Right forelimb (tissue), 1 donor: ENCODE data around the gene CENPK.
"Not testable (repeated sequence)": the region's sequence is repeated elsewhere in the genome, so short reads cannot be mapped to it uniquely, and the experiment has no call there.

Experiments
- DNase-seq: peaks from one replicate; pipeline ENCODE4 v3.0.0-alpha.2; 2018

Gene CENPK

DNA sequence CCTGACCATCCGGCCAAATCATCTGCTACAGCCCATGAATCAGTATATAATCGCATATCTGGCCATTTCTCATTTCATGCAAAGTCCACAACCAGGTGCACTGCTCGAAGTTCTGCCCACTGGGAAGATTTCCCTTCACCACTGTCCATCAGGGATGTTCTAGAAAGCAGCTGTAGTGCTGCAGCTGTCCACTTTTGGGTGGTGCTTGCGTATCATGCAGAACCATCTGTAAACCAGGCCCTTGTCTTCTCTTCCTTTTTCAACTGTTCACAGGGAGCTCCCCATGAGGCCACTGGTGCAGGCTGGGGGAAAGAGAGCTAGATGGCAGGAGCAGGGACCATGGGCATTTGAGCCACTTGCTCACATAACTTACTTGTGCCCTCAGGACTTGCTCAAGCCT lies 73.8 kb downstream of the CENPK start:
- no peak for DNase-seq

DNA sequence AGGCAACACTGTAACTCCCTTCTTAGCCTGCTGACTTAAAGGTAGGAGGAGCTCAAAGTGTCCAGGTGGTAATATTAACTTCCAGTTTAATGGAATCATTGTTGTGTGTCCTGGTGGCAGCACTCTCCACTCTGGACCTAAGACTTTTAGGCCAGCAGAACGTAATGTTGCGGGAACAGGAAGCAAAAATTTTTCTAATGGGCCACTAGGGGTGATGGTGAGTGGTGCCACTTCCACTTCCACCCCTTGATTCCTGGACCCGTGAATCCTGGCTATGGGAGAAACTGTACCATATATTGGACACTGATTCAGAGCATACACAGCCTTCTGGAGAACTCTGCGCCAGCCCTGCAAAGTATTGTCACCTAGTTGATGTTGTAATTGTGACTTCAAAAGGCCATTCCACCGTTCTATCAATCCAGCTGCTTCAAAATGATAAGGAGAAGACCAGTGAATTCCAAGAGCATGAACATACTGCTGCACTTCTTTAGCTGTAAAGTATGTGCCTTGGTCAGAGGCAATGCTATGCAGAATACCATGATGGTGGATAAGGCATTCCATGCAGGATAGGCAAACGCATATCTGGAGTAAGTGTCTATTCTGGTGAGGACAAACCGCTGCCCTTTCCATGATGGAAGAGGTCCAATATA lies 74.8 kb downstream of the CENPK start:
- not testable (repeated sequence) for DNase-seq

DNA sequence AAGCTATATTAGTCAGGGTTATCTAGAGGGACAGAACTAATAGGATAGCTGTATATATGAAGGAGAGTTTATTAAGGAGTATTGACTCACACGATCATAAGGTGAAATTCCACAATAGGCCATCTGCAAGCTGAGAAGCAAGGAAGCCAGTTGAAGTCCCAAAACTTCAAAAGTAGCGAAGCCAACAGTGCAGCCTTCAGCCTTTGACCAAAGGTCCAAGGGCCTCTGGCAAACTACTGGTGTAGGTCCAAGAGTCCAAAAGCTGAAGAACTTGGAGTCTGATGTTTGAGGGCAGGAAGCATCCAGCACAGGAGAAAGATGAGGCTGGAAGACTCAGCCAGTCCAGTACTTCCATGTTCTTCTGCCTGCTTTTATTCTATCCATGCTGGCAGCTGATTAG lies 76.2 kb downstream of the CENPK start:
- not testable (repeated sequence) for DNase-seq

DNA sequence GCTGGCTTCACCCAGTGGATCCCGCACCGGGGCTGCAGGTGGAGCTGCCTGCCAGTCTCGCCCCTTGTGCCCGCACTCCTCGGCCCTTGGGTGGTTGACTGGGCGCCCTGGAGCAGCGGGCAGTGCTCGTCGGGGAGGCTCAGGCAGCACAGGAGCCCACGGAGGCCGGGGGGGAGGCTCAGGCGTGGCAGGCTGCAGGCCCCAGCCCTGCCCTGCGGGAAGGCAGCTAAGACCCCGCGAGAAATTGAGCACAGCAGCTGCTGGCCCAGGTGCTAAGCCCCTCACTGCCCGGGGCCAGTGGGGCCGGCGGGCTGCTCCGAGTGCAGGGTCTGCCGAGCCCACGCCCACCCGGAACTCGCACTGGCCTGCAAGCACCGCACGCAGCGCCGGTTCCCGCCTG lies 77.6 kb downstream of the CENPK start:
- no peak for DNase-seq

DNA sequence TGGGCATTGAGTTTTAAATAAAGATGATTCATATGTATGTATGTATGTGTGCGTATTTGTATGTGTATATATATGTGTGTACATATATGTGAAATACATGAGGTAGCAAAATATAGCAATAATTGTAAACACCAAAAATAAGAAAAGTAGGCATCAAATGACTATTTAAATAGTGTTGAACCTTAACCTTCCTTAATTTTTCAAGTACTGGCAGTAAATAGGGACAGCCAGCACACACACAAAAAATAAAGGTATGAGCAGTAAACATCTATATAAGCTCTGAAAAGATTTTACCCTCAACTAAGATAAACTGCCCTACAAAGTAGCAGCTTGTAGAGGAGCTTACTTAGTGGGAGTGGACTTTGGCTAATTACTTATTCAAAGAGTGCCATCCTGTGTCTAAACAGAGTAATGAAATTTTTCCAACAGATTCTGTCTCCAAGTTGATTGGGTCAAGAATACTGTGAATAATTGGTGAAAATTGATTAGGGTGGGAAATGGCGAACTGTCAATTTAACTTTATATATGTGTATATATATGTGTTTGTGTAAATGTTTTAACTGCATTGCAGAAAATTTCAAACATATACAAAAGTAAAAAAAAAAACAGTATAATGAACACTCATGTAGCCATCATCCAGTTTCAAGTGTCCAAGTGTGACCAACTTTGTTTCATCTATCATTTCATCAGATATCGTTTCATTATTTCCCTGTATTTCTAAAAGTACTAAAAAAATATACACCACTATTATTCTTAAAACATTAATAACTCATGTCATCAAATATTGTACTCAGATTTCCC lies 79.2 kb downstream of the CENPK start:
- no peak for DNase-seq

DNA sequence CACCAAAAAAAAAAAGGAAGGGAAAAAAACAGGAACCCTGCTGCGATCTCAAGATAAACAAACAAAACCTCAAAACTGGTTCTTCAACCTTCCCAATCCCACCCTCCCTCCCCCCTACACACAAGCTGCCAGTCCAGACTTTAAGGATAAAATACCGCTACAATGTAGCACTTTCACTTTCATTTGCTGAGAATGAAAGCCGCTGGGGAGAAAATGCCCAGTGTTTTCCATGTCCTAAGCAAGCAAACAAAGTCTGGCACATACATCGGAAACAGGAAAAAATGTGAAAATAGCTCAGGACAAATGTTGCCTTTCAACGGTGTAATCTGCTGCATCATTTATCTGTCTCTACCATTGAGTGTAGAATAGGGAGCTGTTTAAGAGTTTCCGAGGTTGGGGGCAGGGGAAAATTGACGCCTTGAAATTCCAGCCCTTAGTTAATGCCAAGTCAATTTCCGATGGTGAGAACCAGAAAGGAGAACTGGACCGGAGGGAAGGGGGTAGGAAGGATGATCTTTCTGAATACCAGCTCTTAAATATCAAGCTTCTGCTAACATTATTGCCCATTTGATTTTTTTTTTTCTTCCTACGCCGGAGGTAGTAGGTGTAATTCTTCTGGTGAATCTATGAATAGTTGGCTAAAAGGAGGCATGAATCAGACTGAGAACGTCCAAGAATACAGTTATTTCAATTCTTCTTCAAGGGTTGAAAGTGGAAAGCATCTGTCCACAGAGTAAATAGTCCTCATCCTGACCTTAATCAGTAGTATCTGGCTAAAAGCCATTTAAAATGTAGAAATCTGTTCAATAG lies 80.0 kb downstream of the CENPK start:
- peak; percentile 71 for DNase-seq

DNA sequence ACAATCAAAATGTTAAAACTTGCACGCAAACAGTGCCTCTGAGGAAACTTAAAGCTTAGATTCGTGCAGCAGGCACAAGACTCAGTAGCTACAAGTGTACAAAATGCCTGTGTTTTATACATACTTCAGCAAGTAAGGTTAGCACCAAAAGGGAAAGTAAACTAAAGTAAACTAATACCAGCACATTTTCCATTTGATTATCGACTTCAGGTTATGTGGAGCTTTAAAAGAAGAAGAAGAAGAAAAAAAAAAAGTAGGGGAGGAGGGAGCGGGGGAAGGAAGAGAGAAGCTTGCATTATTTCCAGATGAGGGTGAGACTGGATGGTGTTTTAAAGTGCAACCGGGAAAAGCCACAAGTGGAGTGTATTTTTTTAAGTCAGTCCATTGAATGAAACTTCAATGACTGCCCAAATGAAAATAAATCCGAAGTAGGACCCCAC lies 80.7 kb downstream of the CENPK start:
- DNase-seq = no peak

DNA sequence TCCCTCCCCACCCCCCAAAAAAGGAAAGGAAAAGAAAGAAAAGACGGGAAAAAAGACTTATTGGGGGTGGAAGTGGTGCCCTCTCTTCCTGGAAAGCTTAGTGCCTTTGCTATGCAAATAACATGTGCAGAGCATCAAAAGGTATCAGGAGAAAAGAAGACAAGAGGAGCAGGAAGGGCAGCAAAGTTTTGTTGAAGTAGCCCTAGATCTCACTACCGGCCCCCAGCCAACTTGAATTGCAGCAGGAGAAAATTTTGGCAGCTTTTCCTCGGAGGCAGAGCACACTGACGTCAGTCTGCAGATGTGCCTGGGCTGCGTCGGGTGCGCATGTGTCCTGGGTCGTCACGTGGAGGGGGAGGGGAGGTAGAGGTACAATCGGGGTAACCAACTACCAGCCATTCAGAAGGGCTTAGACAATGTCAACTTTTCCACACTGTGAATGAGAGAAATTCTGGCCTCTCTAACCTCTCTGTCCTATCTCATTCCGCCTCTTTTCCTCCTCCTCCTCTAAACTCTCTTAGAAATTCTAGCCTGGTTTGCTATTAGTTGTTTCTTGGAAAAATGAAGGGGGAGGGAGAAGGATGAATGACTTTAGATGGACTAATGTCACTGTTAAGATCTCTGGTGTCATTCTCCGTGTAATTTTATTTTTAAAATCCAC lies 81.2 kb downstream of the CENPK start, which contains the start of gene ADAMTS6:
Gene ADAMTS6 (minus strand): TSS at position 286 of the 661 bp plus-strand sequence. CDS start 8,247 bp downstream, outside the sequence.
- DNase-seq = peak; percentile 94

DNA sequence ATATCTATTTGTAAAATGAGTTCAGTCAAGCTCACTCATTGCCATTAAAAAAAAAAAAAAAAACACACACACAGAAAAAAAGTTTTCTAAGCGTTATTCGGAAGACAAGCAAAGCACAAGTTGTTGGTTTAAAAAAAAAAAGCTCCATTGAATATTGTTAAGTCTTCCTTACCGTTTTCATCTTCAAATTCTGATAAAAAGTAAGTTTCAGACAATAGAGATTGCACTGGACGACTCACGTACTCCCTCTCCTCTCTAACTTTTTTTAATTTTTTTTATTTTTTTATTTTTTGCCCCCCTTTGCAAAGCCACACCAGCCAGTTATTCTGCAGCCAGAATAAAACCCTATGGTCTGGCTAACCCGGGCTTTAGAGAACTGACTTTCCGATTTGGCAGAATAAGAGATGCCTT lies 81.8 kb downstream of the CENPK start:
- no peak for DNase-seq

DNA sequence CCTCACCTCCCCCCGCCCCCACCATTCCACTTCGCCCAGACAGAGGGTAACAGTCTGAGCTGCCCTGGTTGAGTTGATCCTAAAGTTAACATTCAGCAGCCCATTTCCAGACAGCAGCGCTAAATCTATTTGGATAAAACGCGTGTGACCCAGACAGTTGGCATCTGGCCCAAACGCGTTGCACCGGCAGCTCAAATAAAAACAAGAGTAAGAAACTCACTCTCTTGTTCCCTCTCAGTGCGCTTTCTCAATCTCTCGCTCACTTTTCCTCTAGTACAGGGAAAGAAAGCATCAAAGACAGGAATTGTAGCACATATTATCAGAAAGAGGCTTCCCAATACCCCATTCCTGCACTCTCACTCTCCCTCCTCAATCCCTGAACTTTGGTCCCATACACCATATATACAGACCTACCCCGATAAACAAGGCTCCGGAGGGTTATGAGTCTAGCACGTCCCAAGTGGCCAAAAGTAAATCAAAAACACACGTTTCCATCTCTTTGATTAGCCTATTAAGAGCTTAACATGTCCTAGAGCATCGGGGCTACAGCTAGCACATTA lies 82.6 kb downstream of the CENPK start:
- peak; percentile 86 for DNase-seq

DNA sequence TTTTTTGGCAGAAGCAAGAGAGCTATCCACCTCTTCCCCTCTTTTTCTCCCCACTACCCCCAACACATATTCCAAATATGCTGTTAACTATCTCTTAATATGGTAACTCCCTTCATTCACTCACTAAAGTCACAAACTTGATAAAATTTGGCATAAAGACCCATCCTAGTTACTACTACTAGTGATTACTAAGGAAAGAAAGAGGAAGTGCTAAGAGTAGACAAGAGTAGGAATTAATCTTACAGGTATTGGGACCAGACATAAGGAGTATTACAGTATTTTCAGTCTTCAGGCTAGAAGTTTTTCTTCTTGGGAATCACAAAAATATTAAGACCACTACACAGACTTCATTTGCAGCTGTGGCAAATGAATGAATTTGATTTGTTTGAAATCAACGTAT lies 83.4 kb downstream of the CENPK start:
- no peak for DNase-seq

DNA sequence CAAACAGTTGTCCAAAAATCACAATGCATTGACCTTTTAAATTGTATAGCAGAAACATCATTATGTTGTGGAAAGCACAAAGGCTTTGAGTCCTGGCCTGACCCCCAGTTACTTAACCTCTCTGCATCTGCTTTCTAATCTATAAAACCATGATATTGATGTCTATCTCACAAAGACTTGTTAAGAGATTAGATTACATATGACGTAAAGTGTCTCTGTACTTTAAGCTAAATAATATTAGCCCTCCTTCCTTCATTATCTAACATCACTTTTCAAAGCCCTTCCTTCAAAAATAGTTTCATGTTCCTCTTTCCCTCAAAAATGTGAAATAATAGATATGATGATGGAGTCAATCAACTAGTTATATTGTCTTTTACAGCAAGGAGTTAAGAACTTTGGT lies 84.6 kb downstream of the CENPK start:
- no peak for DNase-seq

DNA sequence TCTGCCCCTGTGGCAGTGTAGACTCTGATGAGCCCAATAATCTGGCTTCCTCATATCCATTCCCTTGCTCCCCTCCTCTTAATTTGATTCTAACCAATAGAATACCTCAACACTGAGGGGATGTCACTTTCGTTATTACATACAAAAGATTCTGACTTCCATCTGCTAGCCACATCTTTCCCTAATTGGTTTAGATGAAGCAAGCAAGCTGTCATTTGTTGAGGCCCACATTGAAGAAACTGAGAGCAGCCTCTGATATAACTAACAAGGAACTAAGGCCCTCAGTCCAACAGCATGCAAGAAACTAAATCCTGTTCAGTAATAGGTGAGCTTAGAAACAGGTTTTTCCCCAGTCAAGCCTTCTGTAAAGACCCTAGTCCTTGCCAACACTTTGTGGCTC lies 87.1 kb downstream of the CENPK start:
- no peak for DNase-seq

DNA sequence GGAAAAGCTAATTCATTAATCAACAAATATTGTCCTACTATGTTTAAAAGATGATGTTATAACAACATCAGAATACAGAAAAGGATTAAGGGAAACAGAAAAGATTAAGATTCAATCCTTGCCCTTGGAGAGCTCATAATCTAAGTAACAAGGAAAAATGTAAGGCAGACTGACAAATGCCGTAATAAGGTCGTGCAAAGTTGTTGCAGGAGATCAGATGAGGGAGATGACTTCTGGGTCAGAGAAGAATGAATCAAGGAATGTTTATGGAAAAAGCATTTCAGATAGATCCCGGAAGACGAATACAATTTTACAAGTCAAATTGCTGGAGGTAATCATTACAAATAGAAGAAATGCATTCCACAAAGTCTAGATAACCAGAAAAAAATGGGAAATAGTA lies 87.6 kb downstream of the CENPK start:
- no peak for DNase-seq

DNA sequence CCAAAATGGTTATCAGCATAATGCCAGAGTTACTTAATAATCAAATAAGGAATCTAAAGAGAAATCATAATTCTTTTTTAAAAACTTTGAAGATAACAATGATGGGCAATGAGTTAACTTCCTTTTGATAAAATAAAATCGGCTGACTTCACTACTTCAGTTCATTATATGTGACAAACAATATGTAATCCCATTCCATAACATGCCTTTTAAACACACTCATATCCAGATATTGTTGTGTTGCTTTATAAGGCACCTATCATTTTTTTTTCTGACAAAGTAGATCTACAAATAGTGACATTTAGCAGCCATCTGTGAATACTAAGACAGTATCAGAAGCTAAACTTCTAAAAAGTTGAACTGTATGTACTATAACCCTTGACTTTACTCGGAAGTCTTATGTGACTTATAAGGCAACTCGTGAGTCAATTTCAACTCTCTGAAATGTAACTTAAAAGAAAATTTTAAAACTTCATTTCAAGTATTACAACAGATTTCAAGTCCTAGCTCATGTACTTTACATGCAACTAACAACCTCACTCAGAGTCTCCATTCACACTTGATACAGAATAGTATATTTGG lies 88.7 kb downstream of the CENPK start:
- no peak for DNase-seq

DNA sequence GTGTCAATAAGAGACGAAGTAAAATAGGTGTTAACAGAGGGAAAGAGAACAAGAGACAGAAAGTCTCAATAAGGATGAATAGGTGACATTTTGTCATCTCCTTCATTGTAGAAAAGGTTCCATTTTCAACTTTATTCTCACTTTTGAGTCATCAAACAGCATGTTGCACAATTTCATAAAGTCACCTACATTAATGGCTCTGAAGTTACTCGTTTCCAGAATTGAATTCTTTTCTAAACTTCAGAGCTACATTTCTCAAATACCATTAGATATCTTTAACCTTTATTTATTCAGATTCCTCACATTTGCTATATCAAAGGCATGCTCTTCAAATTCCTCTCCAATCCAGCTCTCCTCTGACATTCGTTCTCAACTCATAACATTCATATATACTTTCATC lies 94.3 kb downstream of the CENPK start:
- DNase-seq = no peak
